Measurements from ENCODE around the gene DOLK.

Gene DOLK

DNA sequence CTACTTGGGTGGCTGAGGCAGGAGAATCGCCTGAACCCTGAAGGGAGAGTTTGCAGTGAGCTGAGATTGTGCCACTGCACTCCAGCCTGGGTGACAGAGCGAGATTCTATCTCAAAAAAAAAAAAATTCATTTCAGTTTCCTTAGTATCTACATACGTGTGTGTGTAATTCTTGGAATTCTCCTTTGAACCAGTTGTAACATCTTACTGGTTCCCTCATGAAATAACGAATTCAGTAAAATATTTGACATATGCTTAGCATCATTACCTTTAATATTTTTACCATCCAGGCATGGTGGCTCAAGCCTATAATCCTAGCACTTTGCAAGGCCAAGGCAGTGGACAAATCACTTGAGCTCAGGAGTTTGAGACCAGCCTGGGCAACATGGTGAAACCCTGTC lies 17.8 kb downstream of the DOLK start:
- no peak for DNase-seq

DNA sequence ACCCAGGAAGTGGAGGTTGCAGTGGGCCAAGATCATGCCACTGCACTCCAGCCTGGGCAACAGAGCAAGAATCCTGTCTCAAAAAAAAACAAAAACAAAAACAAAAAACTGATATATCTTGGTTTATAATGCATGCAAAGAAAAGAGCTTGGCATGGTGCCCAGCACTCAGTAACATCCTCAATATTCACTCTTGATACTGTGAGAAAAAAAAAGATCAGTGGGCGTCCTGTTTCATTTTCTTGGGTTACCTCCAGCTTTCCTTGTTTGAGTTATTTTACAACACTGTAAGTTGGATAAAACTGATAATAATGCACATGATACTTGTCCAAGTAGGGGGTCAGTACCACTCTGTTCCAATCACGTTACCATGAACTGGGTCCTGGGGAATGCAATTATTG lies 18.8 kb downstream of the DOLK start:
- DNase-seq = no peak

DNA sequence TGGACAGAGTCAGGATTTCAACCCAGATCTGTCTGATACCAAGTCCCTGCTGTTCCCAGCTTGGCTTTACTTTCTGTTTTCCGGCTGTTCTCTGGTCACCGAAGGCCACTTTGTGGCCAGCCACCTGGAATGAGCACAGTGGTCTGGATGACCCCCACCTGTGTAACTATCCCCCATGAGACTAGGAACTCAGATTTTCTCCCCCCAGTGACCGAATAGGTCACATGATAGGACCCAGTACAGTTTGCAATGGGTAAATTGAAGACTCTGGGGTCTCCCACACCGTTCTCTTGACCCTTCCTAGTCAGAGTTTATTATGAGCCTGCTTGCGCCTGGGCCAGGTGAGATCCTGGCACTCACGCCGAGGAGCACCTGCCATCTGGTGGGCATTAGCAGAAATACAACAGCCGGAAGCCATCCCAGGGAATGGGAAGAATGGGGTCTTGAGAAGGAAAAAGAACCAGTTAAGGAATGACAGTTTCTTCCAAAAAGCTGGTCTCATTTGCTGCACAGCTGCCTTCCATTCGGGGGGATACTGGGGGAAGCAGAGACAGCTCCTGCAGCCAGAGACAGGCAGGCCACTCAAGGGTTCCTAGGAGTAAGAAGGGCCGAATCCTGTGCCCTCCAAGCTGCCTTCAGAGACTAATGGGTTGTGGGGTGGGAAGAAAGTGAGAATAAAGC lies 19.5 kb downstream of the DOLK start:
- DNase-seq = peak; percentile 29 to 81 (median 60)

DNA sequence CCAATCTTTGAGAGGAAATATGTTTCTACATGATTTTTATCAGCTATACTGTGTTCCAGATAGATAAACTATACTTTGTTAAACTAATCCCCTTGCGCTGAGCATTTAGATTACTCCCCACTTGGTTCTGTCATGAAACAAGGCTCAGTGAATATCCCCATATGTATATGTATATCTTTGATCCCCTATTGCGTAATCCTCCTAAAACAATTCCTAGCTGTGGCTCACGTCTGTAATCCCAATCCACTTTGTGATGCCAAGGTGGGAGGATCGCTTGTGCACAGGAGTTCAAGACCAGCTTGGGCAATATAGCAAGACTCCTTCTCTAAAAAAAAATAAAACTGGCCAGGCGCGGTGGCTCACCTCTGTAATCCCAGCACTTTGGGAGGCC lies 23.9 kb downstream of the DOLK start:
- DNase-seq = no peak

DNA sequence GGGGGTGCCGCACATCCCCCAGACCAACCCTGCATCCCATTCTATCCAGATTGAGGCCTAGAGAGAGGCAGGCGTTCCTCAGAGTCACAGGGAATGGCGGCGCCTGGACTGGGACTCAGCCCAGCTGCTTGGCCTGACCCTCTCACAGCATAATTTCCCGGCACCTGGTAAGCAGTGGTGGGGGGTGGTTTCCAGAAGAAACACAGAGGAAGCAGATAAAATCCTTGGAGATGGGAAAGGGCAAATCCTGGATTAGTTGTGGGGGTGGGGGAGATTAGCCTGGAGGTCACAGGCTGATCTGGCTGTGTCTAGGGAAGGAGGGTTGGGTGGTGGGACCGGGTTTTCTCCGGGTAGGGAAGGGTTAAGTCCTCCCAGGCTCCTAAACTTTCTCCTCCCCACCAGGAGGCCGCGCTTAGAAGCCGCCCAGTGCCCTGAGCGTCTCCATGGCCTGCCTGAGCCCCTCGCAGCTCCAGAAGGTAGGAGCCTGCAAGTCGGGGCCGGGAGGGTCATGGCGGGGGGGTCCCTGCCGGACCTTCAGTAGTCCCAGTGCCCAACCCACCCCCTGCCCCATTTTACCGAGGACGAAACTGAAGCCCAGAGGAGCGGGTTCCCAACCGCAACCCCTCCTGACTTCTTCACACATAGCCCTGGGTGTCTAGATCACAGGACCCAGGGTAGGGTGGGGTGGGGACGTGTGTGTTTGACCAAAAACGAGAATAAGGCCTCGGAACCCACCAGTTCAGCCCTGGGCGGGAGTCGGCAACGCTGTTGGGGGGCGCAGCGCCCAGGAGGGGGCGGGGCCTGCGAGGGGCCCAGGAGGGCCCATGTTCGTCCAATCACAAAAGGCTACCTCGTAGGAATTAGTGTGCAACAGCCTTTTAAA lies 25.3 kb downstream of the DOLK start:
- DNase-seq = no peak

DNA sequence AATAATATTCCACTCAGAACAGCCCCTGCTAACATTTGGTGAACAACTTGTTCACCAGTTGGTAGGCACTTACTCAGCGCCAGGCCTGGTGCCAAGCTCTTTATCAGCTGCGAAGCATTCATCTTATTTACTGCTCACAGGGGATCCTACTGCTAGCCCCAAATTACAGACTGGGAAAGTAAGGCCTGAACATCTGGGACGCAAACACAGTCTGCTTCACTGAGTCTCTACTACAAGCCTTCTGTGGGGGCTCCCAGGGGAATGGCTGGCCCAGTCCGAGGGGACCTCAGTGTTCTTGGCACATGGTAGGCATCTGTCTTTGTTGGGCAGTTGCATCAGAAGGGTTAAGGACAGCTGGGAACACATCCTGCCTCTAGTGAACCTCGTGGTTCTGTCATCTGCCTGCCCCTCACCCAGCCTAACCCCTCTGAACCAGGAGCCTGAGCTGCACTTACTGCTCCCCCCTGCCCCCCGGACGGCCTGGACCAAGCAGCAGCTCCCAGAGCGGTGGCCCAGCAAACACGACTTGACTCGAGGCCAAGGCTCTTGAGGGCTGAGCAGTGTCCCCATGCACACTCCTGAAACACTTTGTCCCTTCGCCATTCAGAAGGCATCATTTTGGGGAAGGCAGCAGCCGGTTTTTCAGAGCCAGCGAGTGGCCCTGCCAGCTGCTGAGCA lies 26.9 kb downstream of the DOLK start, which contains the start of gene PHYHD1:
Gene PHYHD1, plus strand, starts transcription at position 602 of the 678 bp plus-strand sequence. CDS start 1,342 bp downstream, outside the sequence.
- peak in 1 of 3 experiments; percentile 5 for DNase-seq

DNA sequence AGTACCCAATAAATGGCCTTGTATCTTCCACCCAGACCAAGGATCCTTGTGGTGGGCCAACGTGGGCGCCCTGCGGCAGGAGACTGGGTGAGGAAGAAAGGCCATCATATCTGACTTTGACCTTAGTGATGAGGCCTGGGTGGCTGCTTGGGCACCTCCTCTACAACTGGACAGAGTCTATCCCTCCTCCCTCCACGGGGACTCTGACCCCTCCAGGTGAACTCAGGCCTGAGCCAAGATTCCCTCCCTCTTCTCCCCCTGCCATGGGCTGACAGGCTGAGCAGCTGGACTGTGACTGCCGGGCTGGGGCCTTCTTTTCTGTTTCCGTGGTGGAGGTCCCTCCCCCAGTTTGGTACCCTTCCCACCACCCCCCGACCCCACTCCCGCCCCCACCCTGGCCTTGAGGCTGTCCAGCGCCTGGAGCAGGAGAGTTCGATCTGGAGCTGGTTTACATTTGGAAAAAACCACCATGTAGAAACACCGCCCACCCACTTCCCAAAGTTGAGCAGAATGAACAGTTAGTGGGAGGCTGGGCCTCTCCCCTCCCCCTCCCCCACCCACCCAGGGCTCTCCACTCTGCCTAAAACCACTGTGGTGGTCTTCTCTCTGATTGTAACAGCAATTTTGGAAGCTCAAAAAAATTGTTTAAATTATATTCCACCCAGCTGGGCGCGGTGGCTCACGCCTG lies 27.9 kb downstream of the DOLK start:
- DNase-seq = no peak

DNA sequence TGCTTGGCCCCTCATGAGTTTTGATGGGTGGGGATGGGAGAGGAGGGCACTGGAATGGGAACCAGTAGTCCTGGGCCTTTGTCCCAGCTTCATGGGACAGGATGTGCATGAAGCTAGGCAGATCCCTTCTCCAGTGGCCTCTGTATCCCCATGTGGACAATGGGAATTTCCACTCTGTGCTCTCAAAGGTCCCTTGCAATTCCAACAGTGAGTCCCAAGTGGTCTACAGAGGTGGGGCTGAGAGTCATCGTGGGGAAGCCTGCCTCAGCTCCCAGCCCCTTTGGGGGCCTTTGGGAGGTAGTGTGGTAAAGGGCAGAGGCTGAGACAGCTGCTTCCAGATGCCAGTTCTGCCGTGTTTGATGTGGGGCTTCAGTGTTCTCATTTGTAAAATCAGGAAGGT lies 28.5 kb downstream of the DOLK start:
- no peak for DNase-seq

DNA sequence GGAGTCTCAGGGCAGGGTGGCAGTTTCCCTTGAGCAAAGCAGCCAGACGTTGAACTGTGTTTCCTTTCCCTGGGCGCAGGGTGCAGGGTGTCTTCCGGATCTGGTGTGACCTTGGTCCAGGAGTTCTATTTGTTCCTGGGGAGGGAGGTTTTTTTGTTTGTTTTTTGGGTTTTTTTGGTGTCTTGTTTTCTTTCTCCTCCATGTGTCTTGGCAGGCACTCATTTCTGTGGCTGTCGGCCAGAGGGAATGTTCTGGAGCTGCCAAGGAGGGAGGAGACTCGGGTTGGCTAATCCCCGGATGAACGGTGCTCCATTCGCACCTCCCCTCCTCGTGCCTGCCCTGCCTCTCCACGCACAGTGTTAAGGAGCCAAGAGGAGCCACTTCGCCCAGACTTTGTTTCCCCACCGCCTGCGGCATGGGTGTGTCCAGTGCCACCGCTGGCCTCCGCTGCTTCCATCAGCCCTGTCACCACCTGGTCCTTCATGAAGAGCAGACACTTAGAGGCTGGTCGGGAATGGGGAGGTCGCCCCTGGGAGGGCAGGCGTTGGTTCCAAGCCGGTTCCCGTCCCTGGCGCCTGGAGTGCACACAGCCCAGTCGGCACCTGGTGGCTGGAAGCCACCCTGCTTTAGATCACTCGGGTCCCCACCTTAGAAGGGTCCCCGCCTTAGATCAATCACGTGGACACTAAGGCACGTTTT lies 30.1 kb downstream of the DOLK start:
- no peak for DNase-seq

DNA sequence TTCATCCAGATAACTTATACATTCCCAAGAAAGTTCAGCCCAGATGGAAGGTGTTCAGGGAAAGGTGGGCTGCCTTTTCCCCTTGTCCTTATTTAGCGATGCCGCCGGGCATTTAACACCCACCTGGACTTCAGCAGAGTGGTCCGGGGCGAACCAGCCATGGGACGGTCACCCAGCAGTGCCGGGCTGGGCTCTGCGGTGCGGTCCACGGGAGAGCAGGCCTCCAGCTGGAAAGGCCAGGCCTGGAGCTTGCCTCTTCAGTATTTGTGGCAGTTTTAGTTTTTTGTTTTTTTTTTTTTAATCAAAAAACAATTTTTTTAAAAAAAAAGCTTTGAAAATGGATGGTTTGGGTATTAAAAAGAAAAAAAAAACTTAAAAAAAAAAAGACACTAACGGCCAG lies 30.7 kb downstream of the DOLK start:
- DNase-seq = no peak

DNA sequence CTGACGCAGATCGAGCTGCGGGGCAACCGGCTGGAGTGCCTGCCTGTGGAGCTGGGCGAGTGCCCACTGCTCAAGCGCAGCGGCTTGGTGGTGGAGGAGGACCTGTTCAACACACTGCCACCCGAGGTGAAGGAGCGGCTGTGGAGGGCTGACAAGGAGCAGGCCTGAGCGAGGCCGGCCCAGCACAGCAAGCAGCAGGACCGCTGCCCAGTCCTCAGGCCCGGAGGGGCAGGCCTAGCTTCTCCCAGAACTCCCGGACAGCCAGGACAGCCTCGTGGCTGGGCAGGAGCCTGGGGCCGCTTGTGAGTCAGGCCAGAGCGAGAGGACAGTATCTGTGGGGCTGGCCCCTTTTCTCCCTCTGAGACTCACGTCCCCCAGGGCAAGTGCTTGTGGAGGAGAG lies 31.2 kb downstream of the DOLK start:
- no peak for DNase-seq

DNA sequence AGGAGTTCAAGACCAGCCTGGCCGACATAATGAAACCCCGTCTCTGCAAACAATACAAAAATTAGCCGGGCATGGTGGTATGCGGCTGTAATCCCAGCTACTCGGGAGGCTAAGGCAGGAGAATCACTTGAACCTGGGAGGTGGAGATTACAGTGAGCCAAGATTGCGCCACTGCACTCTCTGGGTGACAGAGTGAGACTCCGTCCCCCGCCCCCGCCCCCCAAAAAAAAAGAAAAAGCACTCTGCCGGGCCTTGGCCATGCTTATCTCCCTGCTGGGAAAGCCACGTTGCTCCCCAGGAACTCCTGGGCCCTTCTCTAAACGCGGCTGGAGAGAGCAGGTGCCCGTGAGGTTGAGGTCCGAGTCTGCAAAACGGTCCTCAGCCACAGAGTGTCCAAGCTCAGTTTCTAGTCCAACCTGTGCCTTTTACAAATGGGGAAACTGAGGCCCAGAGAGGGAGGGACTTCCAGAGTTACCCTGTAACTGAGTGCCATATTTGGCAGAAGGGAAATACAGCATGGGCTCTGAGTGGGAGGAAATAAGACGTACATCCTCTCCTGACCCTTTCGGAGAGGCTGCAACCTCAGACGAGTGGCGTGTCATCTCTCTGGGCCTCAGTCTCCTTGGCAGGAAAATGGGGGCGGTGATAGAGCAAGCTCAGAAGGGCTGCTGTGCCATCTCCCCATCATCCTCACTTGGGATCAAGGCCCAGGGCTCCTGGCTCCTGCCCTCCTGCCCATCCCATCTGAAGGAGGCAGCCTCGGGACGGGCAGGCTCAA lies 33.2 kb downstream of the DOLK start:
- DNase-seq = no peak

DNA sequence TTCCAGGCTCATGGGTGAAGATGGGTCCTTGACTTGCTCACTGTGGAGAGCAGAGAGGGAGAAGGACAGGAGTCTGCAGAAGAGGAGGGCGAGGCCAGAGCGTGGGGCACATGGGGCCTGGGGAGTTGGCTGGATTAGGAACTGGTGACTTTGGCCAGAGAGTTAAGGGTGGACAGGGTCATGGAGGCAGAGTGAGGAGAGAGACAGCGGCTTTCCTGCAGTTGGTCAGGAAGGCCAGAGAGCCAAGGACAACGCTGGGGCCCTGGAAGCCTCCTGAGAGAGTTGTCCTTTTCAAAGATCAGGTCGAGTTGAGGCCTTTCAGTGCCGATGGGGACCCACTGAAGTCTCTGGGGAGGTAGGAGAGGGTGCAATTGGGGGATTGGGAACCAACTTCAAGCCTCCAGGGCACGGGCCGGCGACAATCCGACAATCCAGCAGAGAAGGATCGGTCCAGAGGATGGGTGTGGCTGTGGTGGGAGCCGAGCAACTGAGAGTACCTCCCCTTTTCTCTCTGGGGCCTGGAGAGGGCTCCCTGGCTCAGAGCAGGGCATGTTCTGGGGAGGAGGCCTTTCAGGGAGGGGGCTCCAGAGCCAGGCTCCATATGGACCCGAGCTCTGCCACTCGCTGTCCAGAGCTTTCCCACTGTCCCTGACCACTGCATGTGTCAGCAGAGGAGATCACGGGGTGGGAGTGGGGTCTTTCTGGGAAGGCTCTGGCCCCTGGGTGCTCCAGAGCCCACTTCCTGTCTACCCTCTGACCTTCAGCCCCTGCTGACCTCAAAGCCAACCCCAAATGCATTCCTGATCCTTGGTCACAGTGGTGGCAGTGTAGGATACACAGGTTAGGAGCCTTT lies 34.1 kb downstream of the DOLK start:
- DNase-seq = no peak

DNA sequence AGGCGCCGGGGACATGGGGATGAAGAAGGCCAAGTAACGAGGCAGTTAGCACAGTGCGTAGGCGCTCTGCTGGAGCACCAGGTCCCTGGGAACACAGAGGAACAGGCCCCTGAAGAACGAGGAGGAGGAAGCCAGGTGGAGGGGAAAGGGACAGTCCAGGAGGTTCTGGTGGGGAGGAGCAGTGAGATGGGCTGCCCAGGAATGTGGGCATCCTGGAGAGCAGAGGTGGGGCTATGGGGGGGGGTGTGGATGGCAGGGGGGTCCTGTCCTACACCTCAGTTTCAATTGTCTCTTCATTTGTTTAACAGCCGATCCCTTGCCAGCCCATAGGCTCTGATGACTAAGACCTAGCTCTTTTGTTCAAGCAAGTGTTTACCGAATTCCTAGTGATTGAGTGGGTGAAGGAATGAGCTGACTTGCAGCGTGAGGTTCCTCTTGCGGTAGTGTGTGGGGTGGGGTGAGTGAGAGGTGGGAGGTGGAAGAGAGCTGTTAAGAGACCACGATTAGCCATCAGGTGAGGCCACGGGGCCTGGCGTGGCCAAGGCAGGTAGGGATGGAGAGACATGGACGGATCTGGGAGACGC lies 35.0 kb downstream of the DOLK start:
- no peak for DNase-seq

DNA sequence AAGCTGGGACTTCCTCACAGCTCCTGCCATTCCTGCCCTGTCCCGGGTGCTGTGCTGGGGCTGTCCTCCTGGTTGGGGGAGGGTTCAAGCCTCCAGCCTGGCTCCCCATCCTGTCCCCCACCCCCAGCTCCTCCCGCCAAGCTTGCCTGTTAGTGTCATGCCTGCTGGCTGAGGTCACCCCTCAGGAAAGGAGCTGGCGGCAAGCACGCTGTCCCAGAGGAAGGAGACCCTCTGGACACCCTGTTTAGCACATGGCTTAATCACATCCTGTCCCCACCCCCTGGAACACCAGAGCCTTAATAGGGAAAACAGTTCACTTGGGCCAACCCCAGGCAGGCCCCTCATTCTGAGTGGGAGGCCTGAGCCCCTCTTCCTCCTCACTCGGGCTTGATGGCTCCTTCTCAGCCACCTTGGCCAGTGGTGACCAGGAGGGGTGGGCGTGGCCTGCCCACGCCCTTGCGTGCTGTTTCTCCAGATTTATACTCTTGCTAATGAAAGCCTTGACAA lies 35.8 kb downstream of the DOLK start:
- no peak for DNase-seq

DNA sequence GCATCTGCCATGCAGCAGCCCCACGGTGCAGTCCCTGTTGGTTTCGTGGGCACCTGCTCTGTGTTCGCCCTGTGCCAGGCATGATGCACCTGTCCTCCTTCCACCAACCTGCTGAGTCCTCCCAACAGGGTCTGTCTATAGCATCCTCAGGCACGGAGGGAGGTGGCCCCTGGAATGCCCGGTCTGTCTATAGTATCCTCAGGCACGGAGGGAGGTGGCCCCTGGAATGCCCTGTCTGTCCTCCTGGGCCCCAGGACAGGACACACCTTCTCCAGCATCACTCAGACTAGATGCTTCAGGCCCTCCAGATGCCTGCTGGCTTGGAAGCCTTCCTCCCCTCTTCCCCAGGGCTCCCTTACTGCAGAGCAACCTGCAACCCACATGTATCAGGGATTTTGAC lies 36.5 kb downstream of the DOLK start:
- no peak for DNase-seq

DNA sequence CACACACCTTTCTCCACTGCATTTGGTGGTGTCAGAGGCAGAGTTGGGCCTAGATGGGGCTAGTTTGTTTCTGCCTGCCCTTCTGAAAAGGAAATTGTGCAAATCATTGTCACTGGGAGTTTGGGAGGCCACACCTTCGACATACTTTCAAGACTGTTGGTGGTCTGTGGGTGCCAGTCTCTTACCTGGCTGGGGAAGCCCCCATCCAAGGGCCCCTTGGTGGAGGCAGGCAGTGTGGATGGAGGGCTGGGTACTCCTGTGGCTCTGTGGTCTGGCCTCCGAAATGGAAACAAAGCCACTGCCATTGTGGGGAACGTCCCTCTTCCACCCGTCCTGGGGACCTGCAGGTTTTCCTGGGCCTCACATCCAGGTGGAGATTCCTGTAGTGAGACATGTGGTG lies 37.5 kb downstream of the DOLK start:
- DNase-seq = no peak

DNA sequence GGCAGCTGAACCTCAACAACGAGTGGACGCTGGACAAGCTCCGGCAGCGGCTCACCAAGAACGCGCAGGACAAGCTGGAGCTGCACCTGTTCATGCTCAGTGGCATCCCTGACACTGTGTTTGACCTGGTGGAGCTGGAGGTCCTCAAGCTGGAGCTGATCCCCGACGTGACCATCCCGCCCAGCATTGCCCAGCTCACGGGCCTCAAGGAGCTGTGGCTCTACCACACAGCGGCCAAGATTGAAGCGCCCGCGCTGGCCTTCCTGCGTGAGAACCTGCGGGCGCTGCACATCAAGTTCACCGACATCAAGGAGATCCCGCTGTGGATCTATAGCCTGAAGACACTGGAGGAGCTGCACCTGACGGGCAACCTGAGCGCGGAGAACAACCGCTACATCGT lies 39.0 kb downstream of the DOLK start:
- no peak for DNase-seq

DNA sequence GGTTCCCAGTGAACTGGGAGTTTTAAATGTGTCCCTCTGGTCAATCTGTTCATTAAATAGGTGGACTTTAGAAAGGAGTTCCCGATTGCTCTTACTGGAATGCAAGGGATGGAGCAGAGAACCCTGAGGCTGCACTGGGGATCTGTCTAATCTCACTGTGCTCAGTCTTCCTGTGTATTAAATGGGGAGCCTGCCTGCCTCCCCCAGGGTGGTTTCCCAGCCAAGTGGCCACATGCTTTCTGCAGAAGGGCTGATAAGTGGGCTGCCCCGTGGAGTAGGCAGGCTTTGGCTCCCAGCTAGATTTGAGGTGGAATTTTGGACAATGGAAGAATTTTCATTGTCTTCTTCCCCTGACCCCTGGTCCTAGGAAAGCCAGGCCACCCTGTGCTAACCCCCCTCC lies 40.7 kb downstream of the DOLK start:
- no peak for DNase-seq

DNA sequence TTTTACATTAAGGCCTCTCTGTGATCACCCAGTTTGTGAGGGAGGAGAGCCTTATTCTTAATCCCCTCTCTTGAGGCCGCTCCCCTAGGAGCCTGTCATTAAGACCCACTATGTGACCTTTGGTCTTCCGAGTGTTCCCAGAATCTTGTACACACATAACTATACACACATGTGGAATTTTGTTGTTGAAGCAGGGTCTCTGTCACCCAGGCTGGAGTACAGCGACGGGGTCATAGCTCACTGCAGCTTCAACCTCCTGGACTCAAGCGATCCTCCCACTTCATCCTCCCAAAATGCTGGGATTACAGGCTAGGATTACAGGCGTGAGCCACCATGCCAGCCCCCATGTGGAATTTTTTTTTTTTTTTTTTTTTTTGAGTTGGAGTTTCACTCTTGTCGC lies 41.4 kb downstream of the DOLK start:
- no peak for DNase-seq
